Loucy (cell line): ENCODE results near the gene SLC22A3.

Source experiments
- H2AFZ ChIP-seq: fragments of 200-600 bp; sonication (generic); 2 replicates; pipeline ENCODE4 v1.6.0; 2016; ENCODE audit warnings: antibody characterized with exemption, mild to moderate bottlenecking, low read length, moderate library complexity
- H3F3A ChIP-seq: fragments of 200-600 bp; 2 replicates; pipeline ENCODE4 v1.6.0; 2016; ENCODE audit warnings: antibody characterized with exemption, low read depth, mild to moderate bottlenecking
- H3K27me3 ChIP-seq: fragments of 200-600 bp; sonication (generic); 2 replicates; pipeline ENCODE4 v1.6.1; 2014; ENCODE audit warnings: low read length, mild to moderate bottlenecking; ENCODE audit not compliant: insufficient read depth, poor library complexity, severe bottlenecking
- H3K36me3 ChIP-seq: fragments of 200-600 bp; sonication (generic); 2 replicates; pipeline ENCODE4 v1.6.1; 2016; ENCODE audit warnings: low read length; ENCODE audit not compliant: insufficient read depth
- H3K4me1 ChIP-seq: fragments of 200-600 bp; sonication (generic); 2 replicates; pipeline ENCODE4 v1.5.1; 2014; ENCODE audit warnings: low read length, mild to moderate bottlenecking; ENCODE audit not compliant: insufficient read depth, poor library complexity, severe bottlenecking
- H3K4me2 ChIP-seq: fragments of 200-600 bp; sonication (generic); 2 replicates; pipeline ENCODE4 v1.6.0; 2014; ENCODE audit warnings: antibody characterized with exemption, low read length, low read depth, mild to moderate bottlenecking; ENCODE audit not compliant: poor library complexity, severe bottlenecking
- H3K4me3 ChIP-seq: fragments of 200-600 bp; sonication (generic); 2 replicates; pipeline ENCODE4 v1.5.1; 2014; ENCODE audit warnings: low read length, mild to moderate bottlenecking, mixed read lengths; ENCODE audit not compliant: poor library complexity, severe bottlenecking
- H3K79me2 ChIP-seq: fragments of 200-600 bp; sonication (generic); 2 replicates; pipeline ENCODE4 v1.6.1; 2014; ENCODE audit warnings: low read length; ENCODE audit not compliant: insufficient read depth
- H3K9ac ChIP-seq: fragments of 200-600 bp; sonication (generic); 2 replicates; pipeline ENCODE4 v1.6.0; 2014; ENCODE audit warnings: mild to moderate bottlenecking, low read depth, low read length, moderate library complexity; ENCODE audit not compliant: poor library complexity, severe bottlenecking
- H3K9me2 ChIP-seq: fragments of 200-600 bp; sonication (generic); replicated peaks from 2 replicates; pipeline ENCODE4 v1.6.1; 2016; ENCODE audit warnings: low read depth, low read length, mixed read lengths
- H3K9me3 ChIP-seq: fragments of 200-600 bp; sonication (generic); 2 replicates; pipeline ENCODE4 v1.6.1; 2014; ENCODE audit warnings: mild to moderate bottlenecking, antibody characterized with exemption, low read length, low read depth; ENCODE audit not compliant: insufficient read depth
- H4K20me1 ChIP-seq: fragments of 200-600 bp; sonication (generic); 2 replicates; pipeline ENCODE4 v1.6.0; 2014; ENCODE audit warnings: antibody characterized with exemption, low read length, mild to moderate bottlenecking; ENCODE audit not compliant: insufficient read depth, poor library complexity, severe bottlenecking
- EZH2phosphoT487 ChIP-seq: fragments of 200-600 bp; IDR thresholded peaks from 2 replicates; pipeline ENCODE4 v1.6.1; 2018; ENCODE audit warnings: antibody characterized with exemption, mild to moderate bottlenecking, moderate library complexity, borderline replicate concordance
- TF ChIP-seq, protein P1 (sequence below): fragments of 200-600 bp; sonication (generic); conservative IDR thresholded peaks from 2 replicates; pipeline ENCODE4 v1.5.1; 2014; ENCODE audit warnings: mild to moderate bottlenecking, antibody characterized with exemption, low read length

Gene SLC22A3

DNA sequence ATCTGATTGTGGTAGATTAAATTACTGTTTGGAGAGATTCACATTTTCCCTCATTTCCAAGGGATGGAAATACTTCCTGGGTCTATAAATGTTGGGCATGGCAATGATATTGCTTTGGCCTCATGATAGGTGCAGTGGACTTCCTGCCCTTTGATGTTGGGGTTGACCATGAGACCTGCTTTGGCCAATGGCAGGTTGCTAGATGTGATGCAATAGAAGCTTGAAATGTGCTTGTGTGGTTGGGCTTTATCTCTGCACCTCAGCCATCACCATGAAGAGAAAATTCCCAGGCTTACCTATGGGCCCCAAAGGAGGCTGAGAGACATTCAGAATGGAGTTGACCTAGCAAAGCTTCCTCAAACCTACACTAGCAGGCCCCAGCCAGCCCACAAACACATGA lies 69.4 kb downstream of the SLC22A3 start:
- no peaks in the 10 kb centered on the region for H3K27me3 ChIP-seq
- 0 out of 2 replicates have a peak, but pooled peaks cover 3% of the 10 kb centered on the region for H3K9me3 ChIP-seq
- H2AFZ ChIP-seq, result no peak overlapping the region
- no peaks in the 10 kb centered on the region for H3K9me2 ChIP-seq
- no peaks in the 10 kb centered on the region for H4K20me1 ChIP-seq
- H3K79me2 ChIP-seq, result no peaks in the 10 kb centered on the region
- H3K4me3 ChIP-seq, result no peak overlapping the region
- H3K36me3 ChIP-seq, result no peaks in the 10 kb centered on the region
- no peak overlapping the region for H3K4me2 ChIP-seq
- H3K4me1 ChIP-seq, result no peaks in the 10 kb centered on the region
- H3K9ac ChIP-seq, result no peak overlapping the region
- no peaks in the 10 kb centered on the region for H3F3A ChIP-seq
- TF ChIP-seq EZH2phosphoT487, result no peak
- TF ChIP-seq, protein P1, sequence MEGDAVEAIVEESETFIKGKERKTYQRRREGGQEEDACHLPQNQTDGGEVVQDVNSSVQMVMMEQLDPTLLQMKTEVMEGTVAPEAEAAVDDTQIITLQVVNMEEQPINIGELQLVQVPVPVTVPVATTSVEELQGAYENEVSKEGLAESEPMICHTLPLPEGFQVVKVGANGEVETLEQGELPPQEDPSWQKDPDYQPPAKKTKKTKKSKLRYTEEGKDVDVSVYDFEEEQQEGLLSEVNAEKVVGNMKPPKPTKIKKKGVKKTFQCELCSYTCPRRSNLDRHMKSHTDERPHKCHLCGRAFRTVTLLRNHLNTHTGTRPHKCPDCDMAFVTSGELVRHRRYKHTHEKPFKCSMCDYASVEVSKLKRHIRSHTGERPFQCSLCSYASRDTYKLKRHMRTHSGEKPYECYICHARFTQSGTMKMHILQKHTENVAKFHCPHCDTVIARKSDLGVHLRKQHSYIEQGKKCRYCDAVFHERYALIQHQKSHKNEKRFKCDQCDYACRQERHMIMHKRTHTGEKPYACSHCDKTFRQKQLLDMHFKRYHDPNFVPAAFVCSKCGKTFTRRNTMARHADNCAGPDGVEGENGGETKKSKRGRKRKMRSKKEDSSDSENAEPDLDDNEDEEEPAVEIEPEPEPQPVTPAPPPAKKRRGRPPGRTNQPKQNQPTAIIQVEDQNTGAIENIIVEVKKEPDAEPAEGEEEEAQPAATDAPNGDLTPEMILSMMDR, result no peak

GRCh38 chr6:160418370-160418769 lies 70.2 kb downstream of the SLC22A3 start:
- Histone ChIP-seq H2AFZ (no peak overlapping the region), H3K4me1 (no peaks in the 10 kb centered on the region), H3K4me3 (no peak overlapping the region), H3K27me3 (no peaks in the 10 kb centered on the region), H3F3A (no peaks in the 10 kb centered on the region), H3K79me2 (no peaks in the 10 kb centered on the region), H3K9me2 (no peaks in the 10 kb centered on the region), H4K20me1 (no peaks in the 10 kb centered on the region), H3K9me3 (0 out of 2 replicates have a peak, but pooled peaks cover 3% of the 10 kb centered on the region), H3K9ac (no peak overlapping the region), H3K36me3 (no peaks in the 10 kb centered on the region), H3K4me2 (no peak overlapping the region)
- TF ChIP-seq EZH2phosphoT487, result no peak
- TF ChIP-seq, protein P1, result no peak

DNA sequence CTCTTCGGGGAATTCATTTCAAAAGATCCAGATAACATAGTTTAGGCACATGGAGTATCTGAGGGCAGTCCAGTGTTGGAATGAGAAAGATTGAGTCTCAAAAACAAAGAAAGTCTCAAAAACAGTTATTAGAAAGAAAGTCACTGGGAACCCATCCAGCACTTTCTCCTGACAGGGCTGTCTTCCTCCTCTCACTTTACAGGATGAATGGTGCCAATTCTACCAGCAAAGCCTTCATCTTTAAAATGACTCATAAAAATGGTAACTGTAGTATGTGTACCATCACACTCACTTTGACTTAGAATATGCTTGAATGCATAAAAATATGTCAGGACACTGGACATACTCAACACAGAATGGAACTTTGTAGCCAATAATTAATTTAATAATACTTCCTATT lies 71.3 kb downstream of the SLC22A3 start:
- H3K4me2 ChIP-seq, result no peak overlapping the region
- H4K20me1 ChIP-seq, result no peaks in the 10 kb centered on the region
- H3K27me3 ChIP-seq, result no peaks in the 10 kb centered on the region
- no peak for TF ChIP-seq EZH2phosphoT487
- TF ChIP-seq, protein P1, result no peak
- H3K9ac ChIP-seq, result no peak overlapping the region
- no peaks in the 10 kb centered on the region for H3K4me1 ChIP-seq
- no peaks in the 10 kb centered on the region for H3K36me3 ChIP-seq
- H3K9me3 ChIP-seq, result 0 out of 2 replicates have a peak, but pooled peaks cover 3% of the 10 kb centered on the region
- no peaks in the 10 kb centered on the region for H3K79me2 ChIP-seq
- H3F3A ChIP-seq, result no peaks in the 10 kb centered on the region
- no peak overlapping the region for H2AFZ ChIP-seq
- H3K9me2 ChIP-seq, result no peaks in the 10 kb centered on the region
- no peak overlapping the region for H3K4me3 ChIP-seq
